Endothelial cell of umbilical vein (primary cell): Measurements from ENCODE around the gene PPM1M. TPM values are rescaled to one million over a fixed set of nuclear protein-coding genes. Genes with fewer than 3 reads are reported as not detected.

Experiments used
- BruUV-seq: library from RNA; stranded (reverse); fragments of 400-500 nt; replicated peaks from 2 replicates; lab custom pipeline; 2021; lab: Mats Ljungman, UMichigan
- CTCF ChIA-PET: fragments of 300-600, 350-600 bp; sonication (Branson Sonifier 250); formaldehyde crosslinking; loops from one replicate; lab custom pipeline; 2021; ENCODE audit warnings: antibody characterized with exemption, inconsistent platforms; lab: Charles Lee
- POLR2A ChIA-PET: fragments of 300-600, 350-600 bp; sonication (Branson Sonifier 250); formaldehyde crosslinking; loops from one replicate; lab custom pipeline; 2021; ENCODE audit warnings: antibody characterized with exemption, inconsistent platforms; lab: Charles Lee
- DNase-seq: peaks from one replicate; pipeline ENCODE4 v3.0.0-alpha.2; 2011; ENCODE audit warnings: low read depth, low spot score
- FAIRE-seq: peaks from 2 replicates; lab custom pipeline; 2011; peaks lifted over from hg19 to GRCh38; lab: Jason Lieb, UNC
- H2AFZ ChIP-seq: 2 replicates; pipeline ENCODE4 v1.6.0; 2012; ENCODE audit warnings: low read depth, low read length, control low read depth, inconsistent platforms
- H3K27ac ChIP-seq: 2 replicates; pipeline ENCODE4 v1.5.1; 2011; ENCODE audit warnings: low read depth, mild to moderate bottlenecking, control low read depth, low read length, moderate library complexity; ENCODE audit not compliant: insufficient read depth
- H3K27me3 ChIP-seq, 2 experiments: 2 replicates each; pipeline versions ENCODE4 v1.6.0 to v1.6.1; 2011; ENCODE audit warnings: low read length in 2 of 2, mixed read lengths in 1 of 2; ENCODE audit not compliant: control insufficient read depth in 2 of 2, insufficient read depth in 2 of 2
- H3K36me3 ChIP-seq, 2 experiments: 2 replicates in 1 of 2; 3 replicates in 1 of 2; pipeline ENCODE4 v1.5.1; 2011; ENCODE audit warnings: low read length in 2 of 2, mild to moderate bottlenecking in 1 of 2, moderate library complexity in 1 of 2; ENCODE audit not compliant: control insufficient read depth in 2 of 2, insufficient read depth in 2 of 2; ENCODE audit errors: extremely low read depth in 1 of 2
- H3K4me1 ChIP-seq: 3 replicates; pipeline ENCODE4 v1.5.1; 2011; ENCODE audit warnings: mild to moderate bottlenecking, low read length; ENCODE audit not compliant: control insufficient read depth, insufficient read depth; ENCODE audit errors: extremely low read depth
- H3K4me2 ChIP-seq: 2 replicates; pipeline ENCODE4 v1.6.1; 2011; ENCODE audit warnings: low read length, control low read depth, mixed read lengths; ENCODE audit not compliant: insufficient read depth
- H3K4me3 ChIP-seq, 3 experiments: fragments of 200-600 bp in 1 of 3; sonication (generic), shearing (Covaris generic) in 1 of 3; replicated peaks in 1 of 3; 2 replicates each; pipeline ENCODE4 v1.5.1; 2011 to 2016; ENCODE audit warnings: control low read depth in 3 of 3, low read length in 3 of 3, mild to moderate bottlenecking in 2 of 3, inconsistent platforms in 1 of 3, low read depth in 1 of 3, moderate library complexity in 1 of 3; ENCODE audit not compliant: insufficient read depth in 1 of 3
- H3K79me2 ChIP-seq: 2 replicates; pipeline ENCODE4 v1.6.0; 2012; ENCODE audit warnings: low read length, inconsistent platforms; ENCODE audit not compliant: control insufficient read depth, insufficient read depth
- H3K9ac ChIP-seq: replicated peaks from 2 replicates; pipeline ENCODE3; 2011; ENCODE audit warnings: low read length, control low read depth; ENCODE audit not compliant: insufficient read depth; ENCODE audit errors: extremely low read depth
- H3K9me1 ChIP-seq: replicated peaks from 3 replicates; pipeline ENCODE4 v1.6.0; 2011; ENCODE audit warnings: mild to moderate bottlenecking, low read length; ENCODE audit not compliant: control insufficient read depth, insufficient read depth; ENCODE audit errors: extremely low read depth
- H3K9me3 ChIP-seq: replicated peaks from 2 replicates; pipeline ENCODE4 v1.5.1; 2012; ENCODE audit warnings: low read length, inconsistent platforms; ENCODE audit not compliant: control insufficient read depth, insufficient read depth
- H4K20me1 ChIP-seq: replicated peaks from 2 replicates; pipeline ENCODE3; 2011; ENCODE audit warnings: mild to moderate bottlenecking, low read length; ENCODE audit not compliant: control insufficient read depth, insufficient read depth; ENCODE audit errors: extremely low read depth
- EZH2 ChIP-seq: IDR thresholded peaks from 2 replicates; pipeline ENCODE4 v1.6.1; 2012; ENCODE audit warnings: borderline replicate concordance, low read depth, mild to moderate bottlenecking, moderate library complexity, low read length, inconsistent platforms; ENCODE audit not compliant: severe bottlenecking
- FOS ChIP-seq: IDR thresholded peaks from 2 replicates; pipeline ENCODE4 v1.6.1; 2011; ENCODE audit warnings: mild to moderate bottlenecking, low read length, moderate library complexity, borderline replicate concordance; ENCODE audit not compliant: insufficient read depth
- MAX ChIP-seq: IDR thresholded peaks from 2 replicates; pipeline ENCODE4 v1.6.1; 2011; ENCODE audit not compliant: insufficient read depth, insufficient read length
- POLR2A ChIP-seq: IDR thresholded peaks from 2 replicates; pipeline ENCODE4 v1.6.1; 2012; ENCODE audit warnings: low read depth, mild to moderate bottlenecking, control low read depth, low read length
- POLR2AphosphoS5 ChIP-seq: IDR thresholded peaks from 2 replicates; pipeline ENCODE4 v1.6.1; 2012; ENCODE audit warnings: low read depth, mild to moderate bottlenecking, control low read depth, low read length, moderate library complexity; ENCODE audit not compliant: insufficient read depth
- dilution Hi-C: fragments of 300-500 bp; cut with MboI; formaldehyde crosslinking; loops from one replicate; pipeline ENCODE4 v1.15.0; 2019; ENCODE audit warnings: low sequenced_read_pairs; ENCODE audit not compliant: extremely low pct_ligation_motif_present
- intact Hi-C: fragments of 100-400 bp; cut with micrococcal nuclease; formaldehyde crosslinking; loops from one replicate; pipeline ENCODE4 v1.10.0; 2022
- polyA plus RNA-seq, 4 experiments: library from polyadenylated mRNA; depleted of rRNA in 3 of 4; stranded (reverse) in 3 of 4; unstranded in 1 of 4; fragments of >200 nt; gene quantifications; 2 replicates each; pipeline versions ENCODE4 v1.2.1 to v1.2.3, GENCODE V29; 2011 to 2012; ENCODE audit warnings: missing spikeins in 1 of 4
- total RNA-seq: library from RNA; stranded (reverse); gene quantifications from 2 replicates; pipeline ENCODE4 v1.2.3, GENCODE V29; 2021

PPM1M gene
- total and polyA plus RNA-seq, 2 donors (not counting 3 experiments of a cell fraction or from before 2014, with no cell fraction given), result 13.7 to 19.4 TPM

DNA sequence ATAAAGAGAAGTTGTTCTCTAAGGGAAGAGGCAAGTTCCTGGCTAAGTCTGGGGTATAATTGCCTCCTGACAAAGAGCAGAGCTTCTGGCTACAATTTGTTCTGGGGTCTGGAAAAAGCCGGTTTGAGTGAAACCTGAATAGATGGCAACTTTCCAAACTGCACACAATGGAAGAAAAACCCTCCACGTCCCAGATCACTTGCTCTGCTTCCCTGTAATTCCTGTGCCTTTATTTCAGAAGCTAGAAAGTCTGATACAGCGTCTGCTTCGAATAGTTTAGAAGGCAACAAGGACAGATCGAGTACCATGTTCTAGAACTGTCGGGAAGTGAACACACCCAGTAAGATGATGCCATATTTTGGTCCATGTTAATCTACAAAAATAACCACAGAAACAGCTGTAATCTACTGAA is 34.5 kb downstream of the PPM1M start:
- CTCF ChIA-PET, result interaction anchor here (0.5 to 5.1 kb wide), 11 partner anchors 8 to 59 kb away, joined by 3 to 49 read pairs (median 8); partner anchors contain the start of genes GLYCTK and TWF2
- peak overlapping the region; percentile 68 for H3K27ac ChIP-seq
- H3K4me1 ChIP-seq, result peaks cover 31% of the 10 kb centered on the region
- H3K36me3 ChIP-seq, result no peaks in the 10 kb centered on the region
- dilution Hi-C loops, result no loop called here
- H3K79me2 ChIP-seq, result peaks cover 31% of the 10 kb centered on the region
- FAIRE-seq (peak; percentile 87), DNase-seq (peak; percentile 82)
- H3K9ac ChIP-seq, result peak overlapping the region; percentile 77
- H3K4me3 ChIP-seq, result peak overlapping the region in 1 of 3 experiments; percentile 15
- H4K20me1 ChIP-seq, result no peaks in the 10 kb centered on the region
- peak overlapping the region; percentile 58 for H3K4me2 ChIP-seq
- no peaks in the 10 kb centered on the region for H3K9me3 ChIP-seq
- TF ChIP-seq MAX (no peak), EZH2 (no peak), POLR2A (peak; percentile 64), POLR2AphosphoS5 (no peak), FOS (no peak)
- intact Hi-C loops, result no loop called here
- POLR2A ChIA-PET, result interaction anchor here (0.9 kb wide), 1 partner anchor 39 kb away, joined by 3 read pairs; no protein-coding TSS in a partner anchor
- H3K27me3 ChIP-seq, result no peaks in the 10 kb centered on the region
- no TSS peak for BruUV-seq
- no peaks in the 10 kb centered on the region for H3K9me1 ChIP-seq
- H2AFZ ChIP-seq, result peak overlapping the region; percentile 86

GRCh38 chr3:52281981-52282801 is 36.6 kb downstream of the PPM1M start:
- H3K4me2 ChIP-seq, result no peak overlapping the region
- DNase-seq (no peak), FAIRE-seq (no peak)
- H3K4me3 ChIP-seq, result no peak overlapping the region
- H3K36me3 ChIP-seq, result no peaks in the 10 kb centered on the region
- no peaks in the 10 kb centered on the region for H3K9me3 ChIP-seq
- no peak overlapping the region for H3K27ac ChIP-seq
- POLR2A ChIA-PET, result no interaction called here
- H2AFZ ChIP-seq, result no peak overlapping the region
- H3K79me2 ChIP-seq, result peaks cover 10% of the 10 kb centered on the region
- CTCF ChIA-PET, result interaction anchor here (1.2 to 2.0 kb wide), 3 partner anchors 13 to 57 kb away, joined by 4 to 7 read pairs (median 4); no protein-coding TSS in a partner anchor
- H3K9ac ChIP-seq, result no peak overlapping the region
- dilution Hi-C loops (no loop called here), intact Hi-C loops (no loop called here)
- no peaks in the 10 kb centered on the region for H3K9me1 ChIP-seq
- H4K20me1 ChIP-seq, result no peaks in the 10 kb centered on the region
- peaks cover 21% of the 10 kb centered on the region for H3K4me1 ChIP-seq
- BruUV-seq, result no TSS peak
- TF ChIP-seq MAX, result no peak
- no peak for TF ChIP-seq EZH2
- no peaks in the 10 kb centered on the region for H3K27me3 ChIP-seq
